GM23338 (cell line): ENCODE data around the gene KLHDC9. TPM values are rescaled to one million over a fixed set of nuclear protein-coding genes. Genes with fewer than 3 reads are reported as not detected.

Experiments
- ATAC-seq: fragments of 200-7000 bp; cut with Tn5 transposase; 3 replicates; pipeline ENCODE4 v1.9.1; 2020
- DNase-seq: peaks from one replicate; pipeline ENCODE4 v3.0.0-alpha.2; 2015; ENCODE audit warnings: low spot score
- H2AFZ ChIP-seq: fragments of 200-600 bp; sonication (generic); 2 replicates; pipeline ENCODE4 v1.8.0; 2016; ENCODE audit warnings: antibody characterized with exemption, mild to moderate bottlenecking, moderate library complexity
- H3F3A ChIP-seq: fragments of 200-600 bp; sonication (generic); replicated peaks from 2 replicates; pipeline ENCODE4 v1.8.0; 2017; ENCODE audit warnings: antibody characterized with exemption, mixed run types, low read depth
- H3K27ac ChIP-seq: fragments of 200-600 bp; sonication (generic); 2 replicates; pipeline ENCODE4 v1.6.1; 2016; ENCODE audit warnings: low read depth
- H3K27me3 ChIP-seq: fragments of 200-600 bp; sonication (generic); 2 replicates; pipeline ENCODE4 v1.8.0; 2016; ENCODE audit warnings: mild to moderate bottlenecking, mixed run types, moderate library complexity; ENCODE audit not compliant: insufficient read depth
- H3K36me3 ChIP-seq: fragments of 200-600 bp; sonication (generic); 2 replicates; pipeline ENCODE4 v1.8.0; 2016; ENCODE audit warnings: mild to moderate bottlenecking; ENCODE audit not compliant: insufficient read depth
- H3K4me1 ChIP-seq: fragments of 200-600 bp; sonication (generic); 2 replicates; pipeline ENCODE4 v1.8.0; 2016; ENCODE audit warnings: mild to moderate bottlenecking, moderate library complexity; ENCODE audit not compliant: insufficient read depth
- H3K4me2 ChIP-seq: fragments of 200-600 bp; sonication (generic); 2 replicates; pipeline ENCODE4 v1.7.1; 2017; ENCODE audit warnings: mixed run types
- H3K4me3 ChIP-seq: fragments of 200-600 bp; sonication (generic); 2 replicates; pipeline ENCODE4 v1.6.1; 2016; ENCODE audit warnings: mixed run types
- H3K79me2 ChIP-seq: fragments of 200-600 bp; sonication (generic); replicated peaks from 2 replicates; pipeline ENCODE4 v1.8.0; 2017; ENCODE audit warnings: mild to moderate bottlenecking; ENCODE audit not compliant: insufficient read depth
- H3K9me2 ChIP-seq: fragments of 200-600 bp; sonication (generic); 2 replicates; pipeline ENCODE4 v1.8.0; 2017; ENCODE audit not compliant: insufficient read depth
- H4K20me1 ChIP-seq: fragments of 200-600 bp; sonication (generic); replicated peaks from 2 replicates; pipeline ENCODE4 v1.8.0; 2017; ENCODE audit warnings: mild to moderate bottlenecking; ENCODE audit not compliant: insufficient read depth
- H3K27ac Mint-ChIP-seq: 2 replicates; pipeline ENCODE4 v1.8.0; 2020; ENCODE audit warnings: inconsistent platforms, mild to moderate bottlenecking, moderate library complexity, mixed read lengths
- H3K27me3 Mint-ChIP-seq: 3 replicates; pipeline ENCODE4 v1.8.0; 2022; ENCODE audit warnings: low read depth, mild to moderate bottlenecking, moderate library complexity, mixed read lengths, inconsistent platforms; ENCODE audit not compliant: insufficient read depth, poor library complexity
- H3K36me3 Mint-ChIP-seq: 3 replicates; pipeline ENCODE4 v1.8.0; 2021; ENCODE audit warnings: low read depth, mild to moderate bottlenecking, inconsistent platforms, moderate library complexity, mixed read lengths
- H3K4me1 Mint-ChIP-seq: 3 replicates; pipeline ENCODE4 v1.8.0; 2020; ENCODE audit warnings: mild to moderate bottlenecking, inconsistent platforms, mixed read lengths
- H3K4me3 Mint-ChIP-seq: 3 replicates; pipeline ENCODE4 v1.8.0; 2021; ENCODE audit warnings: moderate library complexity, mild to moderate bottlenecking, inconsistent platforms, mixed read lengths
- H3K9me3 Mint-ChIP-seq: 3 replicates; pipeline ENCODE4 v1.8.0; 2020; ENCODE audit warnings: moderate library complexity, mild to moderate bottlenecking, inconsistent platforms, mixed read lengths
- CTCF ChIP-seq, 2 experiments: fragments of 200-600 bp in 1 of 2; sonication (generic) in 1 of 2; conservative IDR thresholded peaks; 2 replicates each; pipeline versions ENCODE4 v1.5.1 to v1.6.1; 2016 to 2017; ENCODE audit warnings: antibody characterized with exemption in 2 of 2, low read depth in 2 of 2, mild to moderate bottlenecking in 2 of 2, moderate library complexity in 1 of 2
- ETS1 ChIP-seq: IDR thresholded peaks from 2 replicates; pipeline ENCODE4 v1.6.1; 2016; ENCODE audit warnings: antibody characterized with exemption
- EZH2 ChIP-seq: fragments of 200-600 bp; sonication (generic); IDR thresholded peaks from one replicate; pipeline ENCODE4 v1.8.0; 2017; ENCODE audit warnings: antibody characterized with exemption, mild to moderate bottlenecking, low read depth; ENCODE audit not compliant: unreplicated experiment
- EZH2phosphoT487 ChIP-seq: fragments of 200-600 bp; sonication (generic); IDR thresholded peaks from one replicate; pipeline ENCODE4 v1.8.1; 2018; ENCODE audit warnings: antibody characterized with exemption; ENCODE audit not compliant: unreplicated experiment
- JUNB ChIP-seq: IDR thresholded peaks from one replicate; pipeline ENCODE4 v1.6.1; 2016; ENCODE audit warnings: antibody characterized with exemption; ENCODE audit not compliant: unreplicated experiment
- NANOG ChIP-seq: IDR thresholded peaks from 2 replicates; pipeline ENCODE4 v1.6.1; 2016; ENCODE audit warnings: antibody characterized with exemption, borderline replicate concordance
- POLR2AphosphoS5 ChIP-seq: IDR thresholded peaks from 2 replicates; pipeline ENCODE4 v1.6.1; 2016; ENCODE audit warnings: antibody characterized with exemption, low read depth
- REST ChIP-seq: IDR thresholded peaks from one replicate; pipeline ENCODE4 v1.6.1; 2018; ENCODE audit warnings: antibody characterized with exemption; ENCODE audit not compliant: unreplicated experiment
- STAT1 ChIP-seq: IDR thresholded peaks from one replicate; pipeline ENCODE4 v1.6.1; 2016; ENCODE audit warnings: antibody characterized with exemption; ENCODE audit not compliant: unreplicated experiment
- ZNF114 ChIP-seq: fragments of 250-450 bp; sonication (Bioruptor Pico); IDR thresholded peaks from 2 replicates; pipeline ENCODE4 v1.5.0; 2020; ENCODE audit warnings: mild to moderate bottlenecking, moderate library complexity
- polyA plus RNA-seq: library from polyadenylated mRNA; unstranded; fragments of >200 nt; fragmentation: Nextera tagmentation; extraction: Ambion mirVana; gene quantifications from 2 replicates; pipeline ENCODE4 v1.2.1, GENCODE V29; 2016
- total RNA-seq: library from RNA; depleted of rRNA; stranded (reverse); fragments of >200 nt; shearing (Covaris generic); gene quantifications from 2 replicates; pipeline ENCODE4 v1.2.3, GENCODE V29; 2014

Gene KLHDC9
- total and polyA plus RNA-seq, 2 experiments from 2014 or later = 5.6 to 6.6 TPM

- no peak for TF ChIP-seq REST
- no peak for TF ChIP-seq EZH2phosphoT487
These were observed 13.0 kb downstream of the KLHDC9 start (continued) for GRCh38 chr1:161111117-161111516.

- Mint-ChIP-seq H3K4me1 (peaks cover 3% of the 10 kb centered on the region; the same call in 1 of the 3 replicates), H3K4me3 (no peak overlapping the region), H3K27ac (no peak overlapping the region), H3K36me3 (peaks cover 4% of the 10 kb centered on the region; the same call in 1 of the 3 replicates), H3K27me3 (no peaks in the 10 kb centered on the region), H3K9me3 (no peaks in the 10 kb centered on the region)
- Histone ChIP-seq H3K79me2 (peaks cover 94% of the 10 kb centered on the region), H3K4me3 (no peak overlapping the region), H2AFZ (no peak overlapping the region), H3K36me3 (no peaks in the 10 kb centered on the region), H3K27ac (no peak overlapping the region), H3K4me2 (no peak overlapping the region), H3K4me1 (peaks cover 5% of the 10 kb centered on the region; the same call in 1 of the 2 replicates), H3K9me2 (no peaks in the 10 kb centered on the region), H4K20me1 (peaks cover 44% of the 10 kb centered on the region), H3K27me3 (no peaks in the 10 kb centered on the region), H3F3A (0 out of 2 replicates have a peak, but pooled peaks cover 12% of the 10 kb centered on the region)
- ATAC-seq (no peak), DNase-seq (no peak)
- TF ChIP-seq CTCF (conservative IDR thresholded peaks at IDR 0.05; ENCODE audit: low read depth in 2 of 2) (no peak), EZH2 (no peak), POLR2AphosphoS5 (no peak), JUNB (no peak), NANOG (no peak), STAT1 (no peak), ETS1 (no peak), ZNF114 (no peak)
These were observed 13.4 kb downstream of the KLHDC9 start for GRCh38 chr1:161111527-161111926.
